ENCODE data around the gene KRTAP10-5. TPM values are rescaled to one million over a fixed set of nuclear protein-coding genes. Genes with fewer than 3 reads are reported as not detected.

KRTAP10-5 gene
- total RNA-seq, 1 experiment from 2014 or later, result not detected

GRCh38 chr21:44530221-44530902 is 50.0 kb downstream of the KRTAP10-5 start:
- no peaks in the 10 kb centered on the region for H3K4me1 ChIP-seq (ENCODE audit: control insufficient read depth in 1 of 2, insufficient read depth in 2 of 2, low read length in 2 of 2)
- H3K4me2 ChIP-seq (ENCODE audit: low read length), result no peak overlapping the region
- H3K9ac ChIP-seq (ENCODE audit: low read length), result no peak overlapping the region
- no peaks in the 10 kb centered on the region for H3K27me3 ChIP-seq (ENCODE audit: insufficient read depth, low read length)
- H3K27ac ChIP-seq (ENCODE audit: low read depth, low read length), result no peak overlapping the region
- no peak for TF ChIP-seq SP1 (IDR thresholded peaks at IDR 0.05; ENCODE audit: low read depth)
- TF ChIP-seq SRF (IDR thresholded peaks at IDR 0.05; ENCODE audit: low read depth), result no peak
- TF ChIP-seq ELF1 (IDR thresholded peaks at IDR 0.05; ENCODE audit: borderline replicate concordance, low read depth), result no peak
- no peak for TF ChIP-seq REST (IDR thresholded peaks at IDR 0.05; ENCODE audit: low read depth)
- no peak for TF ChIP-seq RAD21 (IDR thresholded peaks at IDR 0.05; ENCODE audit: low read depth)
- TF ChIP-seq YY1 (IDR thresholded peaks at IDR 0.05; ENCODE audit: extremely low read depth, insufficient replicate concordance, low read depth, low read length), result no peak
- TF ChIP-seq SIN3A (IDR thresholded peaks at IDR 0.05; ENCODE audit: low read depth), result no peak
- TF ChIP-seq CTCF (IDR thresholded peaks at IDR 0.05 in 2 of 3, conservative IDR thresholded peaks at IDR 0.05 in 1 of 3; ENCODE audit: borderline replicate concordance in 1 of 3, insufficient read depth in 1 of 3, low read depth in 2 of 3, low read length in 2 of 3), result no peak
- TF ChIP-seq ZBTB33 (IDR thresholded peaks at IDR 0.05; ENCODE audit: extremely low read depth, insufficient replicate concordance, low read length), result no peak
- no peak for TF ChIP-seq CEBPB (IDR thresholded peaks at IDR 0.05; ENCODE audit: low read depth)
- no peak for TF ChIP-seq FOSL1 (IDR thresholded peaks at IDR 0.05; ENCODE audit: low read depth)
- no peak for TF ChIP-seq ZFX (IDR thresholded peaks at IDR 0.05)
- no peak for TF ChIP-seq ZNF274 (IDR thresholded peaks at IDR 0.05; ENCODE audit: low read depth, low read length)
- TF ChIP-seq CBX3 (IDR thresholded peaks at IDR 0.05; ENCODE audit: low read depth), result no peak
- TF ChIP-seq MAX (IDR thresholded peaks at IDR 0.05), result no peak
- no peak for TF ChIP-seq JUND (IDR thresholded peaks at IDR 0.05)
- no peak for TF ChIP-seq POLR2A (IDR thresholded peaks at IDR 0.05; ENCODE audit: borderline replicate concordance, extremely low read depth, insufficient read depth, insufficient read length)
- H3K9me2 ChIP-seq (ENCODE audit: insufficient read depth), result no peaks in the 10 kb centered on the region
- intact Hi-C loops (cut with micrococcal nuclease), result no loop called here
- H3K4me3 ChIP-seq (replicated peaks in 1 of 2; ENCODE audit: low read depth in 1 of 2, low read length in 2 of 2), result no peak overlapping the region
- POLR2A ChIA-PET, result no interaction called here
- RAD21 ChIA-PET (ENCODE audit: low non-redundant PET in 1 of 2, low total read pairs in 2 of 2, uncharacterized antibody in 2 of 2, unreplicated experiment in 2 of 2), result no interaction called here
- no peaks in the 10 kb centered on the region for H4K20me1 ChIP-seq (ENCODE audit: insufficient read depth)
- CTCF ChIA-PET, result no interaction called here
- no peaks in the 10 kb centered on the region for H3K9me3 ChIP-seq (ENCODE audit: control insufficient read depth in 1 of 2, insufficient read depth in 1 of 2, low read depth in 1 of 2, low read length in 2 of 2)
- no TSS peak for BruUV-seq (replicated peaks)
- ATAC-seq (no peak), DNase-seq (ENCODE audit: low read depth, low spot score) (no peak)
- H2AFZ ChIP-seq (ENCODE audit: low read depth, low read length, poor library complexity, severe bottlenecking), result no peak overlapping the region
- H3K79me2 ChIP-seq (ENCODE audit: insufficient read depth, low read length), result no peaks in the 10 kb centered on the region
- no peaks in the 10 kb centered on the region for H3K36me3 ChIP-seq (ENCODE audit: control insufficient read depth in 1 of 2, insufficient read depth in 2 of 2, low read length in 2 of 2)
